NCI-H1417 (cell line): Measurements from ENCODE around the gene ZDHHC14.

Experiments
- DNase-seq, 3 experiments: peaks; one replicate each; lab custom pipeline; 2025; lab: John Stamatoyannopoulos, UW

Gene ZDHHC14

GRCh38 chr6:157625111-157625510 is 244.1 kb downstream of the ZDHHC14 start:
- DNase-seq, result no peak

- no peak for DNase-seq
Measured at GRCh38 chr6:157625764-157626163, 244.8 kb downstream of the ZDHHC14 start.

GRCh38 chr6:157627195-157627966 is 246.4 kb downstream of the ZDHHC14 start:
- no peak for DNase-seq

- DNase-seq, result no peak
Measured at GRCh38 chr6:157628463-157628862, 247.5 kb downstream of the ZDHHC14 start.

- DNase-seq, result no peak
Measured at GRCh38 chr6:157629220-157629619, 248.2 kb downstream of the ZDHHC14 start.

GRCh38 chr6:157630463-157631080 is 249.6 kb downstream of the ZDHHC14 start:
- DNase-seq, result no peak

GRCh38 chr6:157631412-157631811 is 250.4 kb downstream of the ZDHHC14 start:
- DNase-seq, result no peak

- DNase-seq, result no peak
Measured at GRCh38 chr6:157631838-157632614, 251.0 kb downstream of the ZDHHC14 start.

- DNase-seq, result no peak
Measured at GRCh38 chr6:157632821-157633220, 251.8 kb downstream of the ZDHHC14 start.

GRCh38 chr6:157634546-157634945 is 253.6 kb downstream of the ZDHHC14 start:
- no peak for DNase-seq

- DNase-seq, result peak in 1 of 3 experiments; percentile 25
Measured at GRCh38 chr6:157635388-157636244, 254.6 kb downstream of the ZDHHC14 start.

- DNase-seq, result no peak
Measured at GRCh38 chr6:157637516-157637915, 256.5 kb downstream of the ZDHHC14 start.

GRCh38 chr6:157637941-157638662 is 257.1 kb downstream of the ZDHHC14 start:
- no peak for DNase-seq

GRCh38 chr6:157638779-157639178 is 257.8 kb downstream of the ZDHHC14 start:
- DNase-seq, result no peak

GRCh38 chr6:157640746-157641451 is 259.9 kb downstream of the ZDHHC14 start:
- DNase-seq, result no peak

- DNase-seq, result no peak
Measured at GRCh38 chr6:157641837-157642236, 260.8 kb downstream of the ZDHHC14 start.

- DNase-seq, result no peak
Measured at GRCh38 chr6:157642736-157643135, 261.7 kb downstream of the ZDHHC14 start.

GRCh38 chr6:157644043-157644810 is 263.2 kb downstream of the ZDHHC14 start:
- peak in 2 of 3 experiments; percentile 41 to 62 for DNase-seq

GRCh38 chr6:157645201-157645795 is 264.3 kb downstream of the ZDHHC14 start:
- DNase-seq, result no peak
